K562 (cell line): ENCODE data around the gene PUSL1. TPM values are rescaled to one million over a fixed set of nuclear protein-coding genes. Genes with fewer than 3 reads are reported as not detected.

Experiments
- CAMTA2 ChIP-seq: fragments of 250-450 bp; sonication (Bioruptor Pico); conservative IDR thresholded peaks from 2 replicates; pipeline ENCODE4 v1.5.1; 2022
- CREM ChIP-seq: IDR thresholded peaks from 2 replicates; pipeline ENCODE4 v1.6.1; 2014; ENCODE audit warnings: antibody characterized with exemption, low read depth
- E2F3 ChIP-seq: fragments of 250-450 bp; sonication (Bioruptor Pico); IDR thresholded peaks from 2 replicates; pipeline ENCODE4 v1.4.0; 2020; ENCODE audit warnings: mild to moderate bottlenecking
- ELF1 ChIP-seq: fragments of 200-800 bp; sonication (Bioruptor generic); IDR thresholded peaks from 2 replicates; pipeline ENCODE4 v1.6.1; 2016; ENCODE audit warnings: missing genetic modification characterization, missing compliant biosample characterization
- FOXK2 ChIP-seq, 2 experiments: fragments of 450-650 bp; IDR thresholded peaks in 1 of 2; conservative IDR thresholded peaks in 1 of 2; 2 replicates each; pipeline ENCODE4 v1.6.1; 2016; ENCODE audit warnings: low read depth in 2 of 2, mild to moderate bottlenecking in 1 of 2
- HNRNPK ChIP-seq: fragments of 200-400 bp; formaldehyde crosslinking; IDR thresholded peaks from one replicate; pipeline ENCODE4 v1.6.1; 2018; ENCODE audit warnings: mild to moderate bottlenecking, low read depth, low read length; ENCODE audit not compliant: poor library complexity, severe bottlenecking
- L3MBTL2 ChIP-seq: fragments of 450-650 bp; IDR thresholded peaks from 2 replicates; pipeline ENCODE4 v1.6.1; 2016; ENCODE audit warnings: mild to moderate bottlenecking, moderate library complexity
- MTA3 ChIP-seq: fragments of 450-650 bp; formaldehyde crosslinking; IDR thresholded peaks from 2 replicates; pipeline ENCODE4 v1.6.1; 2017; ENCODE audit warnings: mild to moderate bottlenecking, borderline replicate concordance
- NONO ChIP-seq, 2 experiments: fragments of 200-400 bp in 1 of 2; fragments of 450-650 bp in 1 of 2; formaldehyde crosslinking in 1 of 2; IDR thresholded peaks; 2 replicates each; pipeline ENCODE4 v1.6.1; 2017; ENCODE audit warnings: low read depth in 2 of 2, mild to moderate bottlenecking in 2 of 2, moderate library complexity in 2 of 2, low read length in 1 of 2
- POLR3G ChIP-seq: IDR thresholded peaks from 2 replicates; pipeline ENCODE4 v1.6.1; 2011; ENCODE audit not compliant: insufficient read length, insufficient replicate concordance; ENCODE audit errors: extremely low read depth
- SRF ChIP-seq, 2 experiments: fragments of 250-450, 450-650 bp in 1 of 2; sonication (Bioruptor Pico) in 1 of 2; sonication (generic) in 1 of 2; formaldehyde crosslinking; IDR thresholded peaks; 2 replicates each; pipeline versions ENCODE4 v1.5.0 to v1.5.1; 2020 to 2022; ENCODE audit warnings: mild to moderate bottlenecking in 1 of 2, missing genetic modification reagents in 1 of 2
- ZNF263 ChIP-seq: sonication (generic); formaldehyde crosslinking; IDR thresholded peaks from 2 replicates; pipeline ENCODE4 v1.8.0; 2022; ENCODE audit warnings: mild to moderate bottlenecking, missing genetic modification reagents, borderline replicate concordance
- ZNF282 ChIP-seq: sonication (generic); formaldehyde crosslinking; IDR thresholded peaks from 2 replicates; pipeline ENCODE4 v1.8.1; 2023; ENCODE audit warnings: missing genetic modification reagents
- ZNF778 ChIP-seq: fragments of 450-650 bp; formaldehyde crosslinking; IDR thresholded peaks from 2 replicates; pipeline ENCODE4 v1.4.0; 2020; ENCODE audit warnings: mild to moderate bottlenecking, moderate library complexity
- polyA plus RNA-seq, 8 experiments: library from polyadenylated mRNA; depleted of rRNA in 4 of 8; stranded (reverse) in 5 of 8; unstranded in 3 of 8; fragments of >200 nt; fragmentation: Nextera tagmentation in 2 of 8; fragmentation: Illumina TruSeq in 1 of 8; extraction: Ambion mirVana in 2 of 8; extraction: Trizol in 1 of 8; gene quantifications; 2 replicates each; pipeline versions ENCODE4 v1.2.1 to v1.2.3, GENCODE V29; 2011 to 2014; ENCODE audit warnings: inconsistent platforms in 1 of 8, missing spikeins in 1 of 8
- total RNA-seq, 7 experiments: library from RNA; depleted of rRNA in 6 of 7; stranded (reverse); fragments of >200 nt in 6 of 7; fragmentation: Illumina TruSeq in 2 of 7; extraction: Trizol in 2 of 7; gene quantifications; 2 replicates each; pipeline versions ENCODE4 v1.2.1 to v1.2.3, GENCODE V29; 2011 to 2021; ENCODE audit warnings: low replicate concordance in 1 of 7
- TF ChIP-seq, protein P1 (sequence below): conservative IDR thresholded peaks from 2 replicates; pipeline ENCODE4 v1.6.1; 2011; ENCODE audit warnings: low read depth, mild to moderate bottlenecking, low read length; ENCODE audit not compliant: control insufficient read depth
- TF ChIP-seq, protein P2 (sequence below): fragments of 250-450 bp; sonication (Bioruptor Pico); IDR thresholded peaks from 2 replicates; pipeline ENCODE4 v1.8.0; 2021; ENCODE audit warnings: borderline replicate concordance, mild to moderate bottlenecking, moderate library complexity; ENCODE audit not compliant: poor library complexity, severe bottlenecking
- TF ChIP-seq, protein P3 (sequence below): sonication (generic); formaldehyde crosslinking; IDR thresholded peaks from 2 replicates; pipeline ENCODE4 v1.8.0; 2022; ENCODE audit warnings: mild to moderate bottlenecking, missing genetic modification reagents
- TF ChIP-seq, protein P4 (sequence below), 2 experiments: fragments of 150-350 bp in 1 of 2; IDR thresholded peaks; 2 replicates each; pipeline ENCODE4 v1.6.1; 2012 to 2016; ENCODE audit warnings: low read depth in 2 of 2, low read length in 2 of 2, mild to moderate bottlenecking in 1 of 2, moderate library complexity in 1 of 2
- TF ChIP-seq, protein P5 (sequence below): fragments of 250-450 bp; sonication (Bioruptor Pico); IDR thresholded peaks from 2 replicates; pipeline ENCODE4 v1.8.0; 2021; ENCODE audit warnings: moderate library complexity, mild to moderate bottlenecking, inconsistent platforms

Gene PUSL1
- total and polyA plus RNA-seq, 9 of the 15 experiments (the other 6 are each of a cell fraction or from before 2014, with no cell fraction given) = 0.62 to 86.9 (median 13.6) TPM

DNA sequence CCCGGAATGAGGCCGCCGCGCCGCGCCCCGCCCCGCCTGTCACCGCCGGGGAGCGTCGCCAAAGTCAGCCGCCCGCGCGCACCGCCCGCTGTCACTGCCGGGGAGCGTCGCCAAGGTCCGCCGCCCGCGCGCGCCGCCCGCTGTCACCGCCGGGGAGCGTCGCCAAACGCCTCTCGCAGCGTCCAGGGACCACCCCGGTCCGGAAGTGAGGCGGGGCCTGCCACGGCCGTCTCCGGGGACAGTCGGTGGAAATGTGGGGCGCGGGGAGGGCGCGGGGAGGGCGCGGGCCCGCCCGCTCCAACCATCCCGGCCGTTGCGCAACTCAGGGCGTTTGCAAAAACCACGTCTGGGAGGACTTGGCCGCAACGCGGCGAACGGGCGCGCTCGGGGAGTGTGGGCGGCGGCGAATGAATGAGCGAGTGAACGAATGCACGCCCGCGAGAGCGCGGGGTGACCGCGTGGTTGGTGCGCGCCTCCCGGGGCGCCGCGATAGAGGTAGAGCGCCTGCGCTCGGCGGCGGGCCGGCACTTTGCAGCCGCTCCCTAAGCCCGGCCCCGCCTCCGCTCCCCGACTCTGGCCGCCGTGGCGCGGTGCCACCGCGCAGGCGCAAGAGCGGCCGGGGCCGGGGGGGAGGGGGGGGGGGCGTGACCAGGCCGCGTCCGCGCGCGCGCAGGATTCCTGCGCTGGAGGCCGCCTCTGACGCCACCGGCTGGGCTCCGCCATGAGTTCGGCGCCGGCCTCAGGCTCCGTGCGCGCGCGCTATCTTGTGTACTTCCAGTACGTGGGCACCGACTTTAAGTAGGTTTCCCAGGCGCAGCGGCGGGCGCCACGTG lies at the start of gene PUSL1, which contains the start of gene ACAP3 (continued):
- TF ChIP-seq, protein P1, sequence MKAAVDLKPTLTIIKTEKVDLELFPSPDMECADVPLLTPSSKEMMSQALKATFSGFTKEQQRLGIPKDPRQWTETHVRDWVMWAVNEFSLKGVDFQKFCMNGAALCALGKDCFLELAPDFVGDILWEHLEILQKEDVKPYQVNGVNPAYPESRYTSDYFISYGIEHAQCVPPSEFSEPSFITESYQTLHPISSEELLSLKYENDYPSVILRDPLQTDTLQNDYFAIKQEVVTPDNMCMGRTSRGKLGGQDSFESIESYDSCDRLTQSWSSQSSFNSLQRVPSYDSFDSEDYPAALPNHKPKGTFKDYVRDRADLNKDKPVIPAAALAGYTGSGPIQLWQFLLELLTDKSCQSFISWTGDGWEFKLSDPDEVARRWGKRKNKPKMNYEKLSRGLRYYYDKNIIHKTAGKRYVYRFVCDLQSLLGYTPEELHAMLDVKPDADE = peak; percentile 82; the same call in 1 of the 2 replicates
- TF ChIP-seq, protein P2, sequence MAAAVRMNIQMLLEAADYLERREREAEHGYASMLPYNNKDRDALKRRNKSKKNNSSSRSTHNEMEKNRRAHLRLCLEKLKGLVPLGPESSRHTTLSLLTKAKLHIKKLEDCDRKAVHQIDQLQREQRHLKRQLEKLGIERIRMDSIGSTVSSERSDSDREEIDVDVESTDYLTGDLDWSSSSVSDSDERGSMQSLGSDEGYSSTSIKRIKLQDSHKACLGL (CRISPR knock-in tag) = peak; percentile 66
- TF ChIP-seq NONO (IDR thresholded peaks at IDR 0.05; ENCODE audit: low read depth in 2 of 2, low read length in 1 of 2) (peak in 1 of 2 experiments; percentile 17; a peak in 1 of 4 replicates), L3MBTL2 (peak; percentile 59; the same call in 1 of the 2 replicates), HNRNPK (peak; percentile 65), ZNF263 (CRISPR knock-in tag) (peak; percentile 78), CREM (peak; percentile 83), E2F3 (peak; percentile 58; the same call in 1 of the 2 replicates), ELF1 (peak; percentile 93), POLR3G (no peak), SRF (CRISPR knock-in tag; IDR thresholded peaks at IDR 0.05) (peak in 1 of 2 experiments; percentile 33; a peak in 1 of 4 replicates), ZNF778 (CRISPR knock-in tag) (no peak), CAMTA2 (CRISPR knock-in tag) (no peak), ZNF282 (CRISPR knock-in tag) (peak; percentile 80; the same call in 1 of the 2 replicates), FOXK2 (conservative IDR thresholded peaks at IDR 0.05 in 1 of 2, IDR thresholded peaks at IDR 0.05 in 1 of 2; ENCODE audit: low read depth in 2 of 2) (0 out of 4 replicates have a peak, but pooled peaks of 1 of the 2 experiments have one; percentile 17), MTA3 (peak; percentile 42; the same call in 1 of the 2 replicates)
- TF ChIP-seq, protein P3, sequence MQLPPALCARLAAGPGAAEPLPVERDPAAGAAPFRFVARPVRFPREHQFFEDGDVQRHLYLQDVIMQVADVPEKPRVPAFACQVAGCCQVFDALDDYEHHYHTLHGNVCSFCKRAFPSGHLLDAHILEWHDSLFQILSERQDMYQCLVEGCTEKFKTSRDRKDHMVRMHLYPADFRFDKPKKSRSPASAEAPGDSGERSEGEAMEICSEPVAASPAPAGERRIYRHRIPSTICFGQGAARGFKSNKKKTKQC (CRISPR knock-in tag) = peak; percentile 75; the same call in 1 of the 2 replicates
- TF ChIP-seq, protein P4, sequence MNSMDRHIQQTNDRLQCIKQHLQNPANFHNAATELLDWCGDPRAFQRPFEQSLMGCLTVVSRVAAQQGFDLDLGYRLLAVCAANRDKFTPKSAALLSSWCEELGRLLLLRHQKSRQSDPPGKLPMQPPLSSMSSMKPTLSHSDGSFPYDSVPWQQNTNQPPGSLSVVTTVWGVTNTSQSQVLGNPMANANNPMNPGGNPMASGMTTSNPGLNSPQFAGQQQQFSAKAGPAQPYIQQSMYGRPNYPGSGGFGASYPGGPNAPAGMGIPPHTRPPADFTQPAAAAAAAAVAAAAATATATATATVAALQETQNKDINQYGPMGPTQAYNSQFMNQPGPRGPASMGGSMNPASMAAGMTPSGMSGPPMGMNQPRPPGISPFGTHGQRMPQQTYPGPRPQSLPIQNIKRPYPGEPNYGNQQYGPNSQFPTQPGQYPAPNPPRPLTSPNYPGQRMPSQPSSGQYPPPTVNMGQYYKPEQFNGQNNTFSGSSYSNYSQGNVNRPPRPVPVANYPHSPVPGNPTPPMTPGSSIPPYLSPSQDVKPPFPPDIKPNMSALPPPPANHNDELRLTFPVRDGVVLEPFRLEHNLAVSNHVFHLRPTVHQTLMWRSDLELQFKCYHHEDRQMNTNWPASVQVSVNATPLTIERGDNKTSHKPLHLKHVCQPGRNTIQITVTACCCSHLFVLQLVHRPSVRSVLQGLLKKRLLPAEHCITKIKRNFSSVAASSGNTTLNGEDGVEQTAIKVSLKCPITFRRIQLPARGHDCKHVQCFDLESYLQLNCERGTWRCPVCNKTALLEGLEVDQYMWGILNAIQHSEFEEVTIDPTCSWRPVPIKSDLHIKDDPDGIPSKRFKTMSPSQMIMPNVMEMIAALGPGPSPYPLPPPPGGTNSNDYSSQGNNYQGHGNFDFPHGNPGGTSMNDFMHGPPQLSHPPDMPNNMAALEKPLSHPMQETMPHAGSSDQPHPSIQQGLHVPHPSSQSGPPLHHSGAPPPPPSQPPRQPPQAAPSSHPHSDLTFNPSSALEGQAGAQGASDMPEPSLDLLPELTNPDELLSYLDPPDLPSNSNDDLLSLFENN (IDR thresholded peaks at IDR 0.05; ENCODE audit: low read depth in 2 of 2, low read length in 2 of 2) = peak in 1 of 2 experiments; percentile 48; a peak in 1 of 4 replicates
- TF ChIP-seq, protein P5, sequence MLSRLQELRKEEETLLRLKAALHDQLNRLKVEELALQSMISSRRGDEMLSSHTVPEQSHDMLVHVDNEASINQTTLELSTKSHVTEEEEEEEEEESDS (CRISPR knock-in tag) = no peak
